Thyroid gland (tissue), 4 donors: ENCODE data around the gene DPP10. TPM values are rescaled to one million over a fixed set of nuclear protein-coding genes. Genes with fewer than 3 reads are reported as not detected.

Experiments
- DNase-seq, 2 donors: peaks; one replicate each; pipeline ENCODE4 v3.0.0-alpha.2; 2019
- H3K27ac ChIP-seq, 3 donors: fragments of 200-600 bp; sonication (generic); 1 replicate in 2 of 3; 2 replicates in 1 of 3; pipeline ENCODE4 v1.5.1; 2016 to 2019; ENCODE audit warnings: mild to moderate bottlenecking in 1 of 3, moderate library complexity in 1 of 3
- H3K27me3 ChIP-seq: fragments of 200-600 bp; sonication (generic); one replicate; pipeline ENCODE4 v1.5.1; 2019
- H3K36me3 ChIP-seq, 2 donors: fragments of 200-600 bp; sonication (generic); one replicate each; pipeline ENCODE4 v1.5.1; 2016 to 2019
- H3K4me1 ChIP-seq, 2 donors: fragments of 200-600 bp; sonication (generic); one replicate each; pipeline ENCODE4 v1.5.1; 2017 to 2019
- H3K4me3 ChIP-seq, 3 donors: fragments of 200-600 bp; sonication (generic); replicated peaks in 1 of 3; 1 replicate in 2 of 3; 2 replicates in 1 of 3; pipeline ENCODE4 v1.5.1; 2016; ENCODE audit warnings: mild to moderate bottlenecking in 1 of 3
- H3K9me3 ChIP-seq: fragments of 200-600 bp; sonication (generic); one replicate; pipeline ENCODE4 v1.5.1; 2017
- CTCF ChIP-seq, 6 experiments: fragments of 200-600 bp in 3 of 6; fragments of 450-650 bp in 3 of 6; sonication (generic) in 3 of 6; IDR thresholded peaks; one replicate each; pipeline ENCODE4 v1.5.1; 2016 to 2019; ENCODE audit warnings: antibody characterized with exemption in 6 of 6, mild to moderate bottlenecking in 2 of 6, inconsistent platforms in 1 of 6, moderate library complexity in 1 of 6
- POLR2A ChIP-seq, 2 donors: fragments of 450-650 bp; IDR thresholded peaks; one replicate each; pipeline ENCODE4 v1.6.1; 2017; ENCODE audit warnings: antibody characterized with exemption in 2 of 2, mild to moderate bottlenecking in 2 of 2, moderate library complexity in 1 of 2
- WGBS, 2 donors: methylation state at CpG; one replicate each; pipeline ENCODE4 v1.1.5; 2017; 5-methylcytosine and 5-hydroxymethylcytosine counted together
- intact Hi-C: fragments of 100-400 bp; cut with DNase I; formaldehyde crosslinking; loops from one replicate; pipeline ENCODE4 v1.15.1; 2023
- total RNA-seq, 4 donors: library from RNA; depleted of rRNA; stranded (reverse); fragments of >200 nt; gene quantifications; one replicate each; pipeline ENCODE4 v1.2.3, GENCODE V29; 2016

Gene DPP10
- total RNA-seq, 4 donors from 2014 or later = 0.63 to 1.3 TPM; not detected in 2

DNA sequence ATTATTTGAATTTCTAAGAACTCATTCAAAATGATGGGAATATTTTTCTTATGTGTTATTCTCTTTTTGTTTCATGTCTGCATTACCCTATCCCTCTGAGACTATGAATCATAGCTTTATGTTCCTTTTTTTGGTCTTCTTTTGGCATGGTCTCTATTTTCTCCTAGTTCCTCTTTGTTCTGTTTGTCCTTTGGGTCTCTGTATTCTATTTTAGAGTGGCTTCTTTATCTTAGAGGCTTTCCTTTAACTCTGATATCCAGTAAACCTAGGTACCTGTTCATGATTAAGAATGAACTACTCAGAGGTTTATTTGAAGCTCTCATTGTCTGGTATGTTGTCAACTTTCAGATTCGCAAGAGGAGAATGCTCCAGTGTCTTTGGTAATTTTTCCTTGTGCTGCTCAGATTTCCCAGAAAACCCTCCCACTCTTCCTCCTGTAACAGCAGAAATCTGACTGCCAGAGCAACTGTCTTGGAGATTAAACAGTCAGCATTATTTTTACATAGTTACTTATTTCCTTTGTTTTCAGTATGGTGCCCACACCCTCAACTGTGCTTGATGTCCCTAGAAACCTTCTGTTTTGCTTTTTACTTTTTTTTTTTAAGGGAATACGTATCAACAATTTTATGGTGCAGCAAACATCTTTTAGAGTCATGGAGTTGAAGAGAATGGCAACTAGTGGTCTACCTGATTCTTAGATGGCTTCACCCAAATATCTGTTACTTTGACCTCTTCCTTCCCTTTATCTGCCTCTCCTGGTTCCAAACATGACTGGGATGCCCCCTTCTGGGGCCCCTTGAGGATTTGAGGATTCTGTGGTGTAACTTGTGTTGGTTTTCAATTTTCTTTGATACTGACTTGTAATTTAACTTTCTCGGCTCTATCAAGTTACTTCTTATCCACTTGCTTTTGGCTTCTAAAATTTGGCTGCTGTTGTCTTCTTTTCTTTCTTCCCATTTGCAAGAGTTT, 92.0 kb downstream of the DPP10 start:
- Histone ChIP-seq H3K27ac (no peak overlapping the region), H3K36me3 (no peaks in the 10 kb centered on the region), H3K27me3 (no peaks in the 10 kb centered on the region), H3K4me3 (no peak overlapping the region), H3K9me3 (no peaks in the 10 kb centered on the region), H3K4me1 (peaks cover 0 to 3% of the 10 kb centered on the region in 2 donors)
- intact Hi-C loops = no loop called here
- WGBS, 2 donors = 71 to 78% methylated on average over 3 of the region's 3 CpGs
- TF ChIP-seq POLR2A (IDR thresholded peaks at IDR 0.05) (no peak), CTCF (IDR thresholded peaks at IDR 0.05) (no peak)
- no peak for DNase-seq

- H3K4me3 ChIP-seq = no peak overlapping the region
- H3K4me1 ChIP-seq = peaks cover 8 to 11% of the 10 kb centered on the region in 2 donors
- no peaks in the 10 kb centered on the region for H3K9me3 ChIP-seq
- 59 to 83% methylated on average over 1 of the region's 1 CpG for WGBS, 2 donors
- no peak overlapping the region for H3K27ac ChIP-seq
- intact Hi-C loops = no loop called here
- TF ChIP-seq CTCF (IDR thresholded peaks at IDR 0.05) (no peak), POLR2A (IDR thresholded peaks at IDR 0.05) (no peak)
- DNase-seq = no peak
- H3K27me3 ChIP-seq = no peaks in the 10 kb centered on the region
- no peaks in the 10 kb centered on the region for H3K36me3 ChIP-seq
Observed at GRCh38 chr2:114537777-114538176, 95.3 kb downstream of the DPP10 start.

GRCh38 chr2:114542695-114543094, 100.3 kb downstream of the DPP10 start:
- H3K4me1 ChIP-seq = peaks cover 27 to 29% of the 10 kb centered on the region in 2 donors
- no peaks in the 10 kb centered on the region for H3K9me3 ChIP-seq
- no peak overlapping the region for H3K4me3 ChIP-seq
- H3K36me3 ChIP-seq = no peaks in the 10 kb centered on the region
- intact Hi-C loops = no loop called here
- H3K27ac ChIP-seq = peak overlapping the region; percentile 62 to 73 (median 71)
- WGBS, 2 donors = 43 to 56% methylated on average over 2 of the region's 2 CpGs
- DNase-seq = no peak
- TF ChIP-seq CTCF (IDR thresholded peaks at IDR 0.05) (no peak), POLR2A (IDR thresholded peaks at IDR 0.05) (no peak)
- no peaks in the 10 kb centered on the region for H3K27me3 ChIP-seq

DNA sequence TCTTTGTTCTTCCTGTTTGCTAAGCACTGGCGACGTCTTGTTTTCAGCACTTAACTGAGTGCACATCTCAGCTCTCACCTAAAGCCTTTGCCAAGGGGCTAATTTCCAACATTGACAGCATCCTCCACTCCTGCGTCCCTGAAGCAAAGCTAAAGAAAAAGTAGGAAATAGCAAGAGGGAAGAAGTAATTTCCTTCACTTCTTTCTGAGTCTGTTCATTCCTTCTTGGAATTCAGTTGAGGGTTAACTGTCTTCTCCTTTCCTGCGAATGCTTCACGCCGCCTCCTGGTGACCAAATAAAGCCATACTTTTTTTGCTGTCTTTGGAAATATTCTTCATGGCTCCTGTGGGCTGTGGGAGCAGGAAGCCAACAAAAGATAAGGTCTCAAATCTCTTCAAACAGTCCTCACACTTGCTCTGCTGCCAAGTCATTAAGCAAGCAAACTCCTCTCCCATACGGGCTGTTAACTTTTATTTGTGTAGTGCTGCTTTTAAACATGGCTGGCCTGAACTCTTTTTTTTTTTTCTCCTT, 100.9 kb downstream of the DPP10 start:
- no peak overlapping the region for H3K4me3 ChIP-seq
- peaks cover 27 to 29% of the 10 kb centered on the region in 2 donors for H3K4me1 ChIP-seq
- intact Hi-C loops = no loop called here
- WGBS, 2 donors = 4 to 6% methylated on average over 7 of the region's 7 CpGs
- H3K27me3 ChIP-seq = no peaks in the 10 kb centered on the region
- H3K27ac ChIP-seq = peak overlapping the region; percentile 62 to 73 (median 71)
- DNase-seq = peak; percentile 58 to 69
- peak in 4 of 6 experiments; percentile 37 to 50 (median 40) for TF ChIP-seq CTCF (IDR thresholded peaks at IDR 0.05)
- TF ChIP-seq POLR2A (IDR thresholded peaks at IDR 0.05) = no peak
- H3K36me3 ChIP-seq = no peaks in the 10 kb centered on the region
- no peaks in the 10 kb centered on the region for H3K9me3 ChIP-seq

- Histone ChIP-seq H3K27ac (peak overlapping the region in 1 of 3 donors; percentile 20), H3K4me3 (no peak overlapping the region), H3K4me1 (peaks cover 25 to 27% of the 10 kb centered on the region in 2 donors), H3K9me3 (no peaks in the 10 kb centered on the region), H3K27me3 (no peaks in the 10 kb centered on the region), H3K36me3 (no peaks in the 10 kb centered on the region)
- DNase-seq = peak; percentile 31 to 33
- intact Hi-C loops = no loop called here
- TF ChIP-seq POLR2A (IDR thresholded peaks at IDR 0.05) = no peak
- TF ChIP-seq CTCF (IDR thresholded peaks at IDR 0.05) = no peak
- WGBS, 2 donors = 86 to 91% methylated on average over 2 of the region's 2 CpGs
Observed at GRCh38 chr2:114545052-114545451, 102.6 kb downstream of the DPP10 start.
